ENCODE data around the gene PPP2R2B.

PPP2R2B gene

GRCh38 chr5:146781157-146781556 lies 97.4 kb downstream of the PPP2R2B start:
- no peak for ATAC-seq
- DNase-seq: no peak

- no peak for DNase-seq
- ATAC-seq: no peak
Measured at GRCh38 chr5:146779211-146779869, 99.2 kb downstream of the PPP2R2B start.

GRCh38 chr5:146778795-146779194 lies 99.8 kb downstream of the PPP2R2B start:
- no peak for ATAC-seq
- no peak for DNase-seq

- DNase-seq (no peak), ATAC-seq (no peak)
Measured at GRCh38 chr5:146778261-146778660, 100.3 kb downstream of the PPP2R2B start.

- no peak for DNase-seq
Measured at GRCh38 chr5:146772881-146773466, 105.6 kb downstream of the PPP2R2B start.

GRCh38 chr5:146770980-146771379 lies 107.6 kb downstream of the PPP2R2B start:
- DNase-seq: no peak
- no peak for ATAC-seq

More at GRCh38 chr5:146772881-146773466, 105.6 kb downstream of the PPP2R2B start:
- no peak for ATAC-seq

- ATAC-seq (no peak), DNase-seq (no peak)
Measured at GRCh38 chr5:146770546-146770945, 108.0 kb downstream of the PPP2R2B start.

- ATAC-seq (no peak), DNase-seq (no peak)
Measured at GRCh38 chr5:146767534-146767933, 111.0 kb downstream of the PPP2R2B start.

- DNase-seq (no peak), ATAC-seq (no peak)
Measured at GRCh38 chr5:146766013-146766412, 112.5 kb downstream of the PPP2R2B start.

- no peak for DNase-seq
- ATAC-seq: no peak
Measured at GRCh38 chr5:146765089-146765832, 113.3 kb downstream of the PPP2R2B start.

- no peak for DNase-seq
- ATAC-seq: no peak
Measured at GRCh38 chr5:146762830-146763229, 115.7 kb downstream of the PPP2R2B start.

- ATAC-seq: no peak
- DNase-seq: no peak
Measured at GRCh38 chr5:146761811-146762210, 116.7 kb downstream of the PPP2R2B start.

- no peak for ATAC-seq
- DNase-seq: no peak
Measured at GRCh38 chr5:146758938-146759337, 119.6 kb downstream of the PPP2R2B start.

- DNase-seq (no peak), ATAC-seq (no peak)
Measured at GRCh38 chr5:146758076-146758475, 120.5 kb downstream of the PPP2R2B start.

- no peak for ATAC-seq
- DNase-seq: no peak
Measured at GRCh38 chr5:146756546-146756945, 122.0 kb downstream of the PPP2R2B start.

GRCh38 chr5:146755793-146756192 lies 122.8 kb downstream of the PPP2R2B start:
- DNase-seq (no peak), ATAC-seq (no peak)

GRCh38 chr5:146754621-146755020 lies 123.9 kb downstream of the PPP2R2B start:
- no peak for ATAC-seq
- no peak for DNase-seq

GRCh38 chr5:146753641-146754040 lies 124.9 kb downstream of the PPP2R2B start:
- no peak for DNase-seq
- no peak for ATAC-seq

GRCh38 chr5:146751781-146752401 lies 126.7 kb downstream of the PPP2R2B start:
- peak; percentile 35 for DNase-seq
- peak; percentile 98 for ATAC-seq

GRCh38 chr5:146751054-146751453 lies 127.5 kb downstream of the PPP2R2B start:
- no peak for ATAC-seq
- DNase-seq: no peak

GRCh38 chr5:146748533-146748932 lies 130.0 kb downstream of the PPP2R2B start:
- ATAC-seq (no peak), DNase-seq (no peak)

GRCh38 chr5:146745931-146746577 lies 132.5 kb downstream of the PPP2R2B start:
- ATAC-seq (no peak), DNase-seq (no peak)

Data from stimulated activated naive CD8-positive, alpha-beta T cell treated with anti-CD3 and anti-CD28 coated beads, Interleukin-15, Interleukin-2, amounts not matched to agents 100 U/mL and 50 U/mL, for 24 hours (primary cell).